HG03159 (cell line): ENCODE results near the gene SORL1-AS1.
A peak's percentile ranks its signal among the peaks of the same experiment; 100 is the strongest.

Source experiments
- ATAC-seq: cut with Tn5 transposase; IDR thresholded peaks from one replicate; pipeline ENCODE4 v1.9.1; 2021; ENCODE audit warnings: mild to moderate bottlenecking, moderate library complexity; ENCODE audit not compliant: unreplicated experiment

SORL1-AS1 gene

GRCh38 chr11:121476379-121477032 is 23.7 kb upstream of the SORL1-AS1 start:
- ATAC-seq: no peak

GRCh38 chr11:121474680-121475079 is 21.9 kb upstream of the SORL1-AS1 start:
- no peak for ATAC-seq

DNA sequence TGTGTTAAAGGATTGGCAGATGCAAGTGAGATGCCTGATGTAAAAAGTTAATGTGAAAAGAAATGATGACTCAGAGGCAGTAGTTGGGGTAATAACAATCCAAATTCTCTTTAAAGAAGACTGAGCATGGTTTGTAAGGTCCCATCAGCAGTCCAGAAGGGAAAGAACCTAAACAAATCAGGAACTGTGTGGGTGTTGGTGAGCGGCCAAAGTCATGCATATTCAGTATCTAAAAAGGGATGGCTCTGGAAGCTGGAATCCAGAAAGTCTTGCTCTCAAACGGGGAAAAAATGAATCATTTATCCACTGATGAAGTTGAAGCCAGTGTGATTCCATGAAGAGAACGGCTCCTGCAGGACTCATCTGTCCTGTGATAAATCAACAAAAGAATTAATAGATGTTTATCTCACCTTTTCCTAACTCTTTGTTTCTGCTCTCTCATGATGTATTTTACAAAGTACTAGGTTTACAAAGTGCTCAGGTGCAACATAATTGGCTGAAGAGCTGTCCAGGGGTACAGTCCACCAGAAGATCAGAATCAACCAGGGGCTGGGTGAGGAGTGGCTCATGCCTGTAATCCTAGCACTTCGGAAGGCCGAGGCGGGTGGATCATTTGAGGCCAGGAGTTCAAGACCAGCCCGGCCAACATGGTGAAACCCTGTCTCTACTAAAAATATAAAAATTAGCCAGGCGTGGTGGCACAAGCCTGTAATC is 20.5 kb upstream of the SORL1-AS1 start:
- no peak for ATAC-seq

DNA sequence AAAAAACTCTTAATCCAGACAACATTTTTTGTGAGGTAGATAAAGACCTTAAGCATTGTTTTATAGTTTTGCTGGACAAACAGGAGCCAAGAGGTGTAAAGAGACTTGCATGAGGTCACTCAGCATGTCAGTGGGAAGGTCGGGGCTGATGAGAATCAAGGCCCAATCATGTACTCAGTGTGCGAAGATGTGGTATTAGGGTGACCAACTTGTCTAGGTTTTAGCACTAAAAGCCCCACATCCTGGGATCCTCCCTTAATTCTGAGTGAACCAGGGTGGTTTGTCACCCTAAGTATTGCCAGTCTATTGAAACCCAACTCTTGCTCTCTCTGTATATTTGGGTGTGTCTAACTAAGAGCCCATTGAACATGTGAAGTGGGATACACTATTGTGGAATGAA is 19.5 kb upstream of the SORL1-AS1 start:
- no peak for ATAC-seq

- no peak for ATAC-seq
Observed at GRCh38 chr11:121471167-121471566, 18.4 kb upstream of the SORL1-AS1 start.

- ATAC-seq: no peak
Observed at GRCh38 chr11:121469910-121470309, 17.1 kb upstream of the SORL1-AS1 start.

GRCh38 chr11:121467965-121468364 is 15.2 kb upstream of the SORL1-AS1 start:
- no peak for ATAC-seq

DNA sequence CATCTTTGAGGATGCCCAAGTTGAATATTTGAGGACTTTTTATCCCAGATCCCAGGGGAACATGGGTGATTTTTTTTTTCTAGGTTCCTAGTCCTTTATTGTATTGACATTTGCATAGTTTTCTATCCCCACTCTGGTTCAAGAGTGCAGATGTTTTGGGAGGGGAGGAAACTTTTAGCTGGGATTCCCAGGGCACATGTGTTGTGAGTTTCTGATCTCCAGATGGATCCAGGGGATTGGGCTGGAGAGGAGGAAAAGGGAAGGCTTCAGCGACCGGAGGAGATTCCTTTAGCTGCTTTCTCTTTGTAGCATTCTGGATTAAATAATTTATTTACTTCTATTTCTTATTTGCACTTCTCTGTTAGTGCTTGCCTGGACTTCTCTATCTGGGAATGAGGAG is 14.7 kb upstream of the SORL1-AS1 start:
- ATAC-seq: no peak

DNA sequence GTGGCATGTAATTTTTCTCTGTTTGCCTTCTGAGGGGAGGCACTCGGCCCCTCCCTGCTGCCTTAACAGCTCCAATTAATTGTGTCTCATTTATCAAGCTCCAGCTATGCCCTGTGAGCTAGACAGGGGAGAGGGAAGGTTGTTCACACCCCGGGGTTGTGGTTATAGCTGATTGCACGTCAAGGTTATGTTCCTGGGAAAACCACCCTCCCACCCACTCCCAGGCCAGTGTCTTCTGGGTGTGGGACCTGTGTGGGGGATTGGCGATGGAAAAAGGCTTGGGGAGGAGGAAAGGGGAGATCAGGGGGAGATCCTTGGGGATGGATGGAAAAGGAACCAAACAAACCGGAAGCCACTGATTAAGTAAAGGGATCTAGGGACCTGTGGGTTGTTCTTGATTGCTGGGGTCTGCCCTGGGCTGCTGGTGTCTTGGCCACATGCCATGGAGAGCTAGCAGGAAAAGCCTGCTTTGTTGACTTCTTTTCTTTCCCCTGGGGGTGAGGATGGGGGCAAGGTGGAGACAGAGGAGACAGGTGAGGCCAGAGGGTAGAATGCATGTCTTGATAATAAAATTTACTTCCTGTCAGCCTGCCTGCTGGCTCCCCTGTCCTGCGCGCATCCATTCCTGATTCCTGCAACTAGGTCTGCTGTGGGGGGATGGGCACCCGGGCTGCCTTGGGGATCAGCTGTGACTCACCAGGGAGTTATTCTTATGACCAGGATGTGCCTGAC is 13.5 kb upstream of the SORL1-AS1 start:
- ATAC-seq: peak; percentile 29

GRCh38 chr11:121465709-121466062 is 12.9 kb upstream of the SORL1-AS1 start:
- no peak for ATAC-seq

DNA sequence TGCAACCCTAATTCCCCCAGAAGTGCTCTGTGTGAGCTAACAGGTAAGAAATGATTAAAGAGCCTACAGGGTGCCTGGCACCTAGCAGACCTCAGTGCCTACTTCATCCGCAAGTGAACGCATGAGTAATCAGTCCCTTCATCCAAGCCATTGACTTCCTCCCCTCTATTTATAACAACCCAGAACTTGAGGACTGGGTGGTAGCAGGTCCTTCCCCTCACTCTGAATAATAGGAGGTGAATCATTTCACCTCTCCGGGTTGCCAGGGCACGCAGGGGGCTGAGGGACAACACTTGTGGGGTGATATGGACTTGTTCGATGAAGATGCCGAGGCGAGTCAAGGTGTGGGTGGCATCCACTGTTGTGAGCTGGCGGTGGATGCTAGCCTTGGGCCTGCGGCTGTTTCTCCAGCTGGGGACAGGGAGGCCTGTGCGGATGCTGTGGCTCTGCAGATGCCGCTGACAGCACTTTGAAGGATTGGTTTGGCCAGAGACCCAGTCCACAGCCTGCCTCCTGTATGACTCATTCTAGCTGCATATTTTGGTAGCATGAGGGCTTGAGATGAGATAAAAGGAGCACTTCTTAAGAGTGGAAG is 11.7 kb upstream of the SORL1-AS1 start:
- ATAC-seq: peak; percentile 45

- ATAC-seq: peak; percentile 0
Observed at GRCh38 chr11:121463689-121464335, 11.0 kb upstream of the SORL1-AS1 start.

GRCh38 chr11:121461843-121462242 is 9.1 kb upstream of the SORL1-AS1 start:
- no peak for ATAC-seq

DNA sequence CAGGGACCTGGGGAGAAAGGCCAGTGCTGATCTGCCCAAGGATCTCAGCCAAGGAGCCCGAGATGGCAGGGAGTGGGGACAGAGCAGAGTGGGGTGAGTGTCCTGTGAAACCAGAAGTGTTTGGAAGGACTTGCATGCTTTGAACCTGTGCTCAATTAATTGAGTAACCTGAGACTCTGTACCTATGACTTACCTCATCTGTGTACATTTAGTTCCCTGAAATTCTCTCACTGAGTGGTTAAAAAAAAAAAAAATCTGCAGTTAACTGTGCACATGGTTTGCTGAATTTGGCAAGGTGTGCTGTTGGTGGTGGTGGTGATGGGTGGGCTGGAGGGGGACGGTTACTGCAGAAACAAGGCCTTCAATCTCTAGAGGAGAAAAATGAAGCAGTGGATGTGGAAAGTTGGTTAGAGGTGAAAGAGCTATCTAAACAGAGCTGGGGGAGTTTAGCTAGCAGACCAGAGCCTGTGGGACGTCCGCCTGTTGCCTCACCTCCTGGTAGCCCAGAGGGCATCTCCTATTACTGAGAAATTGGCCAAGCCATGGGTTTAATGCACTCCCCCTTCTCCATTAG is 8.3 kb upstream of the SORL1-AS1 start:
- ATAC-seq: no peak

GRCh38 chr11:121459413-121460017 is 6.7 kb upstream of the SORL1-AS1 start:
- no peak for ATAC-seq

GRCh38 chr11:121458551-121458950 is 5.8 kb upstream of the SORL1-AS1 start:
- no peak for ATAC-seq

- no peak for ATAC-seq
Observed at GRCh38 chr11:121456816-121457431, 4.2 kb upstream of the SORL1-AS1 start.

DNA sequence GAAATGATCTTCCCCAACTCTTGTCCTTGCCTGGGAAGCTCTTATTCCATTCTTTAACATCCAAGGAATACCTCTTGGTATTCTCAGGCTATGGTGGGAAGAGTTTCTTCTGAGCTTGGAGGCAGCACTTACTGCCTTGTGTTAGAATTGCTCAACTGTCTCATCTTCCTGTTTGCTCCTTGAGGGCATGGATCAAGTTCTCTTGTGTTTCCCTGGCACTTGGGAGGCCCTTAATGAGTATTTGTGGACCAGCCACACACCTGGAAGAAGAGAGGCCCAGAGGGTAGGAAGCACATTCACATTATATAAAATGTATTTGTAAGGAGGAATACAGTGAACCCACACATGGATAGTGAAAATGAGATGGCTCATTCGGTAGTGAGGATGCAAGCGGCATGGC is 3.4 kb upstream of the SORL1-AS1 start:
- ATAC-seq: no peak

DNA sequence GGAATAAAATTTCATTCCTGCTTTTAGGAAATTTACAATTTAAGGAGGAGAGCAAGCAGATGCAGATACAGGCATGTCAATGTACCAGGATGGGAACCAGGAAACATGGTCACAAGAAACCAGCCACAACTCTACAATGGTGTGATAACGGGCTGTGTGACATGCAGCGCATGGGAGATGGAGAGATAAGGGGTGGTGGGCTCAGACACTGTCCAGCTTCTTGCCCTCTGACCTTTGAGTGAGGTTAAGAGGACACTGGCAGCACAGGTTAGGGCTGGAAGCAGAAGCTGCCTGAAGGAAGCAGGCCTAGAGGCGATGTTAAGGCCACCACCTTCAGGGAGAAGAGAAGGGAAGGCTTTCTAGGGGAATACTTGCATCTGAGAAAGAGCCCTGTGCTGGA is 2.3 kb upstream of the SORL1-AS1 start:
- no peak for ATAC-seq
